Middle frontal gyrus (tissue), 1 donor: Measurements from ENCODE around the gene HTR3D.
"Not testable (repeated sequence)": the region's sequence is repeated elsewhere in the genome, so short reads cannot be mapped to it uniquely, and the experiment has no call there.

Source experiments
- DNase-seq: peaks from one replicate; pipeline ENCODE4 v3.0.0-alpha.2; 2015; ENCODE audit warnings: low spot score; ENCODE audit errors: extremely low spot score

HTR3D gene

GRCh38 chr3:184015381-184016019 is 16.0 kb upstream of the HTR3D start:
- DNase-seq: no peak

- DNase-seq: no peak
Observed at GRCh38 chr3:184016169-184016570, 15.4 kb upstream of the HTR3D start.

GRCh38 chr3:184016811-184017671 is 14.5 kb upstream of the HTR3D start:
- DNase-seq: no peak

- DNase-seq: peak; percentile 94
Observed at GRCh38 chr3:184017672-184018423, 13.7 kb upstream of the HTR3D start, which contains the start of gene ABCC5. Gene ABCC5 (minus strand): TSS chr3:184017884. CDS start chr3:184014392, 3,492 bp downstream.

- no peak for DNase-seq
Observed at GRCh38 chr3:184018424-184018973, 13.0 kb upstream of the HTR3D start.

- no peak for DNase-seq
Observed at GRCh38 chr3:184022323-184022722, 9.2 kb upstream of the HTR3D start.

GRCh38 chr3:184025256-184025655 is 6.3 kb upstream of the HTR3D start:
- DNase-seq: not testable (repeated sequence)

- DNase-seq: not testable (repeated sequence)
Observed at GRCh38 chr3:184028275-184028890, 3.2 kb upstream of the HTR3D start.

- no peak for DNase-seq
Observed at GRCh38 chr3:184029443-184029842, 2.1 kb upstream of the HTR3D start.

- no peak for DNase-seq
Observed at GRCh38 chr3:184030536-184030935, 1.0 kb upstream of the HTR3D start.

- DNase-seq: no peak
Observed at GRCh38 chr3:184037816-184038215, 6.3 kb downstream of the HTR3D start.

GRCh38 chr3:184038307-184038706 is 6.8 kb downstream of the HTR3D start:
- not testable (repeated sequence) for DNase-seq

- DNase-seq: no peak
Observed at GRCh38 chr3:184039414-184039813, 7.9 kb downstream of the HTR3D start.

- no peak for DNase-seq
Observed at GRCh38 chr3:184040010-184040409, 8.5 kb downstream of the HTR3D start.

GRCh38 chr3:184042617-184043016 is 11.1 kb downstream of the HTR3D start:
- no peak for DNase-seq

- no peak for DNase-seq
Observed at GRCh38 chr3:184045995-184046394, 14.5 kb downstream of the HTR3D start.

- no peak for DNase-seq
Observed at GRCh38 chr3:184050217-184050847, 18.8 kb downstream of the HTR3D start.

GRCh38 chr3:184052767-184053166 is 21.2 kb downstream of the HTR3D start, which contains the start of gene HTR3C:
Gene HTR3C (plus strand): TSS chr3:184053047. CDS start chr3:184053081, 34 bp downstream.
- DNase-seq: no peak

GRCh38 chr3:184058029-184058428 is 26.5 kb downstream of the HTR3D start:
- no peak for DNase-seq

- DNase-seq: no peak
Observed at GRCh38 chr3:184059424-184059823, 27.9 kb downstream of the HTR3D start.

- DNase-seq: no peak
Observed at GRCh38 chr3:184062637-184063036, 31.1 kb downstream of the HTR3D start.
